Neural cell (in vitro differentiated cells): ENCODE results near the gene SLC6A18. TPM values are rescaled to one million over a fixed set of nuclear protein-coding genes. Genes with fewer than 3 reads are reported as not detected.
A peak's percentile ranks its signal among the peaks of the same experiment; 100 is the strongest.

Experiments used
- H2AFZ ChIP-seq: fragments of 200-600, 300-800 bp; sonication (generic), shearing (Covaris generic); 2 replicates; pipeline ENCODE4 v1.6.0; 2014; ENCODE audit warnings: low read depth, mild to moderate bottlenecking, antibody characterized with exemption, low read length, moderate library complexity
- H3F3A ChIP-seq: fragments of 200-600 bp; shearing (Covaris generic); 2 replicates; pipeline ENCODE4 v1.6.1; 2016; ENCODE audit warnings: mild to moderate bottlenecking, moderate library complexity, mixed read lengths, antibody characterized with exemption, low read length; ENCODE audit not compliant: insufficient read depth, poor library complexity, severe bottlenecking
- H3K27ac ChIP-seq: fragments of 200-600, 300-800 bp; sonication (generic), shearing (Covaris generic); 2 replicates; pipeline ENCODE4 v1.5.1; 2014; ENCODE audit warnings: mild to moderate bottlenecking, low read length, moderate library complexity
- H3K27me3 ChIP-seq: fragments of 300-800, 200-600 bp; sonication (generic), shearing (Covaris generic); 2 replicates; pipeline ENCODE4 v1.6.0; 2014; ENCODE audit warnings: mild to moderate bottlenecking, low read depth, low read length, moderate library complexity; ENCODE audit not compliant: insufficient read depth
- H3K36me3 ChIP-seq: fragments of 300-800, 200-600 bp; sonication (generic), shearing (Covaris generic); 2 replicates; pipeline ENCODE4 v1.5.1; 2014; ENCODE audit warnings: mild to moderate bottlenecking, antibody characterized with exemption, low read length, moderate library complexity; ENCODE audit not compliant: insufficient read depth
- H3K4me2 ChIP-seq: fragments of 300-800, 200-600 bp; sonication (generic), shearing (Covaris generic); 2 replicates; pipeline ENCODE4 v1.6.0; 2014; ENCODE audit warnings: mild to moderate bottlenecking, low read length
- H3K4me3 ChIP-seq: fragments of 300-800, 200-600 bp; sonication (generic), shearing (Covaris generic); 2 replicates; pipeline ENCODE4 v1.5.1; 2014; ENCODE audit warnings: mild to moderate bottlenecking, low read length, moderate library complexity
- H3K79me2 ChIP-seq: fragments of 200-600 bp; shearing (Covaris generic); replicated peaks from 2 replicates; pipeline ENCODE4 v1.6.0; 2014; ENCODE audit warnings: mild to moderate bottlenecking, low read length, moderate library complexity; ENCODE audit not compliant: insufficient read depth
- H3K9ac ChIP-seq: fragments of 300-800, 200-600 bp; sonication (generic), shearing (Covaris generic); 2 replicates; pipeline ENCODE4 v1.6.1; 2016; ENCODE audit warnings: mild to moderate bottlenecking, low read length, mixed read lengths
- H3K9me2 ChIP-seq: fragments of 200-600 bp; shearing (Covaris generic); 2 replicates; pipeline ENCODE4 v1.6.1; 2016; ENCODE audit warnings: mild to moderate bottlenecking, low read length, mixed read lengths; ENCODE audit not compliant: insufficient read depth
- H3K9me3 ChIP-seq: fragments of 200-600, 300-800 bp; sonication (generic), shearing (Covaris generic); 2 replicates; pipeline ENCODE4 v1.6.1; 2016; ENCODE audit warnings: mild to moderate bottlenecking, mixed run types, low read length, moderate library complexity, mixed read lengths
- H4K20me1 ChIP-seq: fragments of 200-600 bp; shearing (Covaris generic); 2 replicates; pipeline ENCODE4 v1.6.1; 2016; ENCODE audit warnings: mild to moderate bottlenecking, mixed run types; ENCODE audit not compliant: insufficient read depth
- EP300 ChIP-seq: fragments of 450-650 bp; conservative IDR thresholded peaks from 2 replicates; pipeline ENCODE4 v1.6.1; 2014; ENCODE audit warnings: antibody characterized with exemption, mild to moderate bottlenecking, moderate library complexity; ENCODE audit not compliant: poor library complexity, severe bottlenecking
- EZH2 ChIP-seq: fragments of 200-600, 300-800 bp; shearing (Covaris generic), sonication (generic); IDR thresholded peaks from 2 replicates; pipeline ENCODE4 v1.6.1; 2014; ENCODE audit warnings: antibody characterized with exemption, low read length, borderline replicate concordance, mild to moderate bottlenecking; ENCODE audit not compliant: insufficient read depth, poor library complexity, severe bottlenecking
- MXI1 ChIP-seq: fragments of 450-650 bp; conservative IDR thresholded peaks from 2 replicates; pipeline ENCODE4 v1.6.1; 2014; ENCODE audit warnings: antibody characterized with exemption, mild to moderate bottlenecking; ENCODE audit not compliant: poor library complexity, severe bottlenecking
- RAD21 ChIP-seq: fragments of 450-650 bp; conservative IDR thresholded peaks from 2 replicates; pipeline ENCODE4 v1.6.1; 2014; ENCODE audit warnings: antibody characterized with exemption, mild to moderate bottlenecking, moderate library complexity
- SMC3 ChIP-seq: fragments of 450-650 bp; conservative IDR thresholded peaks from 2 replicates; pipeline ENCODE4 v1.6.1; 2014; ENCODE audit warnings: antibody characterized with exemption, mild to moderate bottlenecking, moderate library complexity; ENCODE audit not compliant: poor library complexity
- TAF1 ChIP-seq: IDR thresholded peaks from 2 replicates; pipeline ENCODE4 v1.6.1; 2012; ENCODE audit warnings: low read depth
- polyA plus RNA-seq: library from polyadenylated mRNA; depleted of rRNA; stranded (reverse); fragments of >200 nt; gene quantifications from 2 replicates; pipeline ENCODE4 v1.2.3, GENCODE V29; 2014
- TF ChIP-seq, protein P1 (sequence below): IDR thresholded peaks from 2 replicates; pipeline ENCODE4 v1.6.1; 2012; ENCODE audit warnings: borderline replicate concordance
- TF ChIP-seq, protein P2 (sequence below): fragments of 450-650 bp; IDR thresholded peaks from 2 replicates; pipeline ENCODE4 v1.5.1; 2014; ENCODE audit warnings: antibody characterized with exemption, mild to moderate bottlenecking, moderate library complexity; ENCODE audit not compliant: poor library complexity, severe bottlenecking

Gene SLC6A18
- polyA plus RNA-seq, 1 donor from 2014 or later, result not detected

DNA sequence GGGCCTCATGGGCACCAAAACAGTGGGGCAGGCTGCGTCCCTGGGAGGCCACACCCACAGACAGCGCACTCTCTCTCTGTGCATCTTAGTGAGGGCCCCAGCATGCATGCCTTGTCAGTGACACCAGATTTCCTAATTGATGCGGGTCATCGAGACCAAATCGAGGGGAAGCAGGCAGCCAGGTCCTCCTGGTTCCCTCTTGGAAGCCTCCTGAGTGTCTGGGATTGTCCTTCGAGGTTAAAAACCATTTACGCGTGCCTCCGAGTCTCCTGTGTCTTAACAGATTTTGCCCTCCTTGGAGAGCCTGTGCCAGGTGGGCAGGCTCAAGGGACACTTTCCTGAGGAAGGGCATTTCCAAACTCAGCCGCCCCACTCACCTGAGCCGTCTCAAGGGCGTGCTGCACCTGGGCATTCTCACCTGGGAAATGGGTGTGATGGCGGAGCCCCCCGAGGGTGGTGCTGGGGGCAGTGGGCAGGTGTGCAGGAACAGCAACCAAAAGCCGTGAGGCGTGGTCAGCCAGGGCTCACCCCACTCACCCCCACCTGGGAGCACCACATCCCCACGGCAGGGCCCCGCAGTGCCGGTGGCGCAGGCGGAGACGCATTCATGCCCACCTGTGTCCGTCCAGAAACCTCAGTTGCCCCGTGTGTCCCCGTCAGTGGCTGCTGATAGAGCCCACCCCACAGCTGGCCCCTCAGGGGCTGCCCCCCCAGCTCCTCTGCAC, 21.1 kb upstream of the SLC6A18 start:
- Histone ChIP-seq H2AFZ (no peak overlapping the region), H3K9me3 (no peaks in the 10 kb centered on the region), H3K9ac (no peak overlapping the region), H3K36me3 (no peaks in the 10 kb centered on the region), H4K20me1 (no peaks in the 10 kb centered on the region), H3K4me3 (no peak overlapping the region), H3K9me2 (no peaks in the 10 kb centered on the region), H3F3A (no peaks in the 10 kb centered on the region), H3K4me2 (no peak overlapping the region), H3K27ac (no peak overlapping the region), H3K79me2 (no peaks in the 10 kb centered on the region), H3K27me3 (no peaks in the 10 kb centered on the region)
- TF ChIP-seq, protein P1, sequence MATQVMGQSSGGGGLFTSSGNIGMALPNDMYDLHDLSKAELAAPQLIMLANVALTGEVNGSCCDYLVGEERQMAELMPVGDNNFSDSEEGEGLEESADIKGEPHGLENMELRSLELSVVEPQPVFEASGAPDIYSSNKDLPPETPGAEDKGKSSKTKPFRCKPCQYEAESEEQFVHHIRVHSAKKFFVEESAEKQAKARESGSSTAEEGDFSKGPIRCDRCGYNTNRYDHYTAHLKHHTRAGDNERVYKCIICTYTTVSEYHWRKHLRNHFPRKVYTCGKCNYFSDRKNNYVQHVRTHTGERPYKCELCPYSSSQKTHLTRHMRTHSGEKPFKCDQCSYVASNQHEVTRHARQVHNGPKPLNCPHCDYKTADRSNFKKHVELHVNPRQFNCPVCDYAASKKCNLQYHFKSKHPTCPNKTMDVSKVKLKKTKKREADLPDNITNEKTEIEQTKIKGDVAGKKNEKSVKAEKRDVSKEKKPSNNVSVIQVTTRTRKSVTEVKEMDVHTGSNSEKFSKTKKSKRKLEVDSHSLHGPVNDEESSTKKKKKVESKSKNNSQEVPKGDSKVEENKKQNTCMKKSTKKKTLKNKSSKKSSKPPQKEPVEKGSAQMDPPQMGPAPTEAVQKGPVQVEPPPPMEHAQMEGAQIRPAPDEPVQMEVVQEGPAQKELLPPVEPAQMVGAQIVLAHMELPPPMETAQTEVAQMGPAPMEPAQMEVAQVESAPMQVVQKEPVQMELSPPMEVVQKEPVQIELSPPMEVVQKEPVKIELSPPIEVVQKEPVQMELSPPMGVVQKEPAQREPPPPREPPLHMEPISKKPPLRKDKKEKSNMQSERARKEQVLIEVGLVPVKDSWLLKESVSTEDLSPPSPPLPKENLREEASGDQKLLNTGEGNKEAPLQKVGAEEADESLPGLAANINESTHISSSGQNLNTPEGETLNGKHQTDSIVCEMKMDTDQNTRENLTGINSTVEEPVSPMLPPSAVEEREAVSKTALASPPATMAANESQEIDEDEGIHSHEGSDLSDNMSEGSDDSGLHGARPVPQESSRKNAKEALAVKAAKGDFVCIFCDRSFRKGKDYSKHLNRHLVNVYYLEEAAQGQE, result no peak
- TF ChIP-seq EP300, result no peak
- no peak for TF ChIP-seq RAD21
- TF ChIP-seq SMC3, result no peak
- no peak for TF ChIP-seq MXI1

DNA sequence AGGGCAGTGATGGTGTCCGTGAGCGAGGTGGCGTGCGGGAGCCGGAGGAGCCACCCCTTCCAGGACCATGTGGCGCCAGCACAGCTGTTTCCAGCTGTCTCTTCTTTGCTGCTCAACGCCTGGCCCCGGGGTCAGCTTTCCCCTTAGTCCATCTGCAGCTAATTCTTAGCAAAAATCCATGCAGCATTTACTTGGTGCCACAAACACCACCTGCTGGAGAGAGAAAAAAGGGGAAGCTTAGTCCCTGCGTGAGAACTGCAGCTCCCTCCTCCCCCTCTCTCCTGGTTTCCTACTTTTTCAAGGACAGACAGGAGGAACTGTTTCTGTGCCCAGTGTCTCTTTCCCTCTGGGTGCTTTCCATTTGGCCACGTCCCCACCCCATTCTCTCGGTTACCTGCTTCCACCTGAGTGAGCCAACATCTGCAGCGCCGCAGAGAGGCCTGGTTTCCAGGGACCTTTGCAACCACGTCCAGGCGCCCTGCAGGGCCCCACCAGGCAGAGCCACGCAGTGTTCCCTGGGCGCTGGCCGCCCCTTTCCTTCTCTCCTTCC, 20.4 kb upstream of the SLC6A18 start:
- H3K36me3 ChIP-seq, result no peaks in the 10 kb centered on the region
- TF ChIP-seq RAD21 (peak; percentile 43), EZH2 (no peak), SMC3 (peak; percentile 52), TAF1 (no peak)
- TF ChIP-seq, protein P2, sequence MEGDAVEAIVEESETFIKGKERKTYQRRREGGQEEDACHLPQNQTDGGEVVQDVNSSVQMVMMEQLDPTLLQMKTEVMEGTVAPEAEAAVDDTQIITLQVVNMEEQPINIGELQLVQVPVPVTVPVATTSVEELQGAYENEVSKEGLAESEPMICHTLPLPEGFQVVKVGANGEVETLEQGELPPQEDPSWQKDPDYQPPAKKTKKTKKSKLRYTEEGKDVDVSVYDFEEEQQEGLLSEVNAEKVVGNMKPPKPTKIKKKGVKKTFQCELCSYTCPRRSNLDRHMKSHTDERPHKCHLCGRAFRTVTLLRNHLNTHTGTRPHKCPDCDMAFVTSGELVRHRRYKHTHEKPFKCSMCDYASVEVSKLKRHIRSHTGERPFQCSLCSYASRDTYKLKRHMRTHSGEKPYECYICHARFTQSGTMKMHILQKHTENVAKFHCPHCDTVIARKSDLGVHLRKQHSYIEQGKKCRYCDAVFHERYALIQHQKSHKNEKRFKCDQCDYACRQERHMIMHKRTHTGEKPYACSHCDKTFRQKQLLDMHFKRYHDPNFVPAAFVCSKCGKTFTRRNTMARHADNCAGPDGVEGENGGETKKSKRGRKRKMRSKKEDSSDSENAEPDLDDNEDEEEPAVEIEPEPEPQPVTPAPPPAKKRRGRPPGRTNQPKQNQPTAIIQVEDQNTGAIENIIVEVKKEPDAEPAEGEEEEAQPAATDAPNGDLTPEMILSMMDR, result peak; percentile 53
- TF ChIP-seq, protein P1, result no peak
- H4K20me1 ChIP-seq, result no peaks in the 10 kb centered on the region
- no peak overlapping the region for H3K4me3 ChIP-seq
- H3K9me3 ChIP-seq, result no peaks in the 10 kb centered on the region
- no peaks in the 10 kb centered on the region for H3K27me3 ChIP-seq
- no peaks in the 10 kb centered on the region for H3F3A ChIP-seq
- H3K9ac ChIP-seq, result no peak overlapping the region
- H2AFZ ChIP-seq, result no peak overlapping the region
- no peaks in the 10 kb centered on the region for H3K9me2 ChIP-seq
- no peak overlapping the region for H3K27ac ChIP-seq
- H3K4me2 ChIP-seq, result no peak overlapping the region
- H3K79me2 ChIP-seq, result no peaks in the 10 kb centered on the region
